Omental fat pad (tissue), 4 donors: ENCODE data around the gene MTHFD2L. TPM values are rescaled to one million over a fixed set of nuclear protein-coding genes. Genes with fewer than 3 reads are reported as not detected.

Experiments
- ATAC-seq: fragments of 150-250 bp; one replicate; pipeline ENCODE4 v1.9.1; 2016; ENCODE audit warnings: mild to moderate bottlenecking, moderate library complexity; ENCODE audit not compliant: low FRiP score
- DNase-seq: peaks from one replicate; pipeline ENCODE4 v3.0.0-alpha.2; 2019; ENCODE audit warnings: low spot score
- total RNA-seq, 4 donors: library from RNA; depleted of rRNA; stranded (reverse); fragments of >200 nt; gene quantifications; one replicate each; pipeline ENCODE4 v1.1.0, GENCODE V29; 2016
- TF ChIP-seq, protein P1 (sequence below), 3 donors: fragments of 450-650 bp; IDR thresholded peaks; one replicate each; pipeline ENCODE4 v1.5.1; 2016 to 2017; ENCODE audit warnings: antibody characterized with exemption in 3 of 3, mild to moderate bottlenecking in 3 of 3, moderate library complexity in 2 of 3

Gene MTHFD2L
- total RNA-seq, 4 donors from 2014 or later = 12.2 to 23.2 (median 18.4) TPM

DNA sequence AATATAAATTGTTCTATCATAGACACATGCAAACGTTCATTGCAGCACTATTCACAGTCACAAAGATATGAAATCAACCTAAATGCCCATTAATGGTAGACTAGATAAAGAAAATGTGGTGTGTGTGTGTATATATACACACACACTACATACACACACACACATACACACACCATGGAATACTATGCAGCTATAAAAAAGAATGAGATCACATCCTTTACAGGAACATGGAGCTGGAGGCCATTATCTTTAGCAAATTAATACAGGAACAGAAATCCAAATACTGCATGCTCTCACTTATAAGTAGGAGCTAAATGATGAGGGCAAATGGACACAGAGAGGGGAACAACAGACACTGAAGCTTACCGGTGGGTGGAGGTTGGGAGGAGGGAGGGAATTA, 65.2 kb downstream of the MTHFD2L start:
- TF ChIP-seq, protein P1, sequence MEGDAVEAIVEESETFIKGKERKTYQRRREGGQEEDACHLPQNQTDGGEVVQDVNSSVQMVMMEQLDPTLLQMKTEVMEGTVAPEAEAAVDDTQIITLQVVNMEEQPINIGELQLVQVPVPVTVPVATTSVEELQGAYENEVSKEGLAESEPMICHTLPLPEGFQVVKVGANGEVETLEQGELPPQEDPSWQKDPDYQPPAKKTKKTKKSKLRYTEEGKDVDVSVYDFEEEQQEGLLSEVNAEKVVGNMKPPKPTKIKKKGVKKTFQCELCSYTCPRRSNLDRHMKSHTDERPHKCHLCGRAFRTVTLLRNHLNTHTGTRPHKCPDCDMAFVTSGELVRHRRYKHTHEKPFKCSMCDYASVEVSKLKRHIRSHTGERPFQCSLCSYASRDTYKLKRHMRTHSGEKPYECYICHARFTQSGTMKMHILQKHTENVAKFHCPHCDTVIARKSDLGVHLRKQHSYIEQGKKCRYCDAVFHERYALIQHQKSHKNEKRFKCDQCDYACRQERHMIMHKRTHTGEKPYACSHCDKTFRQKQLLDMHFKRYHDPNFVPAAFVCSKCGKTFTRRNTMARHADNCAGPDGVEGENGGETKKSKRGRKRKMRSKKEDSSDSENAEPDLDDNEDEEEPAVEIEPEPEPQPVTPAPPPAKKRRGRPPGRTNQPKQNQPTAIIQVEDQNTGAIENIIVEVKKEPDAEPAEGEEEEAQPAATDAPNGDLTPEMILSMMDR (IDR thresholded peaks at IDR 0.05) = no peak
- ATAC-seq (no peak), DNase-seq (no peak)

- no peak for ATAC-seq
- DNase-seq = no peak
- TF ChIP-seq, protein P1 (IDR thresholded peaks at IDR 0.05) = no peak
Observed at GRCh38 chr4:74223801-74224200, 65.9 kb downstream of the MTHFD2L start.

DNA sequence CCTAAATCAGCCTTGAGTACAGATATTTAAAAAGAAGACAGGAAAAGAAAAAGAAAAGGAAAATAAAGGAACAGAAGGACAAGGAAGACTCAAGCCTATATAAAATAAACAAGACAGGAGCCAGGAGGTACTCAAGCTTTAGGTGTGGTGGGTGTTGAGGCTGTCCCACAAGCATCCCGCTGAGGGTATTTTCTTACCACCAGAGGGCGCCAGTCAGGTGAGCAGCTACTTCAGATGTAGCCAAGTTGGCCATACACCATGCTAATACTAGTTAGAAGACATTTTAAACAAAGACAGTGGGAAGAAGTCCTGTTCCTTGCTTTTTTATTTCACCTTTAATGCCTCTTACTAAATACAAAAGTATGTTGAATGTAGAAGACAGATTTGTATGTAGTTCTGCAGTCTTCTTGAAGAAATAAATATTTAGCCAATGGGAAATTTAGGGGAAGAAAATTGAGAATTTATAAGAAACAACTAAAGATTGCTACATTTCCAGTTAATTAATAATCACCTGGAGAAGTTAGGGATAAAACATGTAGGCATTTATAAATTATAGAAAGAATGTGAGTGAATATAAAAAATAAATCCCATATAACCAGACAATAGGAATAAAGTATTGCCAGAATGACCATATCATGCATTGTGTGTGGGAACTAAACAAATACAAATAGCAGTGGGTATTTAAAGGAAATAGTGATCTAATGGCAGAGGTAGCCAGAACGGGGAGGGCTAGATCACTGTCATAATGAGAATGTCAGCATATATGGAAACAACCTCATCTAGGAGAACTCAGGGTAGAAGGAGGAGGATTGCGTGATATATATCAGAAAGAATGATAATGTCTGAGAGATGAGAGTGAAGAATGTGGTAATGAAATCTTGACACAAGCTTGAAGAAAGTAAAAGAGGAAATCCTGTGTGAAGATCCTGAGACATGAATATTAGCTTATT, 71.0 kb downstream of the MTHFD2L start:
- ATAC-seq = no peak
- TF ChIP-seq, protein P1 (IDR thresholded peaks at IDR 0.05) = peak in 1 of 3 donors; percentile 34
- DNase-seq = peak; percentile 78

DNA sequence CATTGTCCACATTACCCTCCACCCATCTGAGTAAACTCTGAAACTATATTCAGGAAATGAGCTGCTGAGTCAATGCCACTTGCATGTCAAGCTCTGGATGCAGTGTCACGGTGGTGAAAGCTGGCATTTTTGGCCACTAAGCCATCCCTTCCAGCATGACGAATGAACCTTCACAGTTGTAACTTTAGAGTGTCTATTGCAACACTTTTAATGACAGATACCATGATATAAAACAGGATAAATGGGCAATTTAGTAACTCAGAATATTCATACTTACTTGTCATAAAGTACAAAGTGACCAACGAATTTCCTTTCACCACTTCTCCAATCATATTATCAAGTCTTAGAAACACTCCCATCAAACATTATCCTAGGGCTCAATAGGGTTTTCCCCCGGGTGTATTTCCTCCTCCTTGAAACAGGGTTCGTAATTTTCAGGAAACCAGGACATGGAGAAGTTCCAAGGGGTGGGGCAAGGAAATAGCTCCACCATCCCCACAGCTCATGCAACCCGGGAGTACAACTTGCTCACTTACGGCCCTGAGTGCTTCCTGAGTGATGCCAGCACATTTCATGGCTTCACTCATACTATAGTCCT, 73.1 kb downstream of the MTHFD2L start:
- TF ChIP-seq, protein P1 (IDR thresholded peaks at IDR 0.05) = no peak
- DNase-seq = no peak
- peak; percentile 88 for ATAC-seq

DNA sequence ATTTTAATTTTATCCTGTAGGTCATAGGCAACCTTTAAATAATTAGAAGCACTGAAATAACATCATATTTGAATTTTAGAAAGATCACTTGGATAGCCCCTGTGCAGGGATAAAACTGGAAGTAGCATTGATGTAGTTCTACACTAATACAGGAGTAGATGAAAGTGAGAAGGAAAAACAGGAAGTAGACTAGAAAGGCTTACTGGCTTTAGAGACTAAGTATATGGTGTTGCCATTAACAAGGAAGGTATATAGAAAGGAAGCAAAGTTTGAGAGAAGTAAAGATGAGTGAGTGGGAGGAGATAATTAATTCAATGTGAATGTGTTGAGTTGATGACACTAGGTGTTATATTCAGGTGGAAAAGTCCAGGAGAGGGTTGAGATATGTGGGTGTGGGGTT, 77.2 kb downstream of the MTHFD2L start:
- ATAC-seq (no peak), DNase-seq (no peak)
- TF ChIP-seq, protein P1 (IDR thresholded peaks at IDR 0.05) = no peak

DNA sequence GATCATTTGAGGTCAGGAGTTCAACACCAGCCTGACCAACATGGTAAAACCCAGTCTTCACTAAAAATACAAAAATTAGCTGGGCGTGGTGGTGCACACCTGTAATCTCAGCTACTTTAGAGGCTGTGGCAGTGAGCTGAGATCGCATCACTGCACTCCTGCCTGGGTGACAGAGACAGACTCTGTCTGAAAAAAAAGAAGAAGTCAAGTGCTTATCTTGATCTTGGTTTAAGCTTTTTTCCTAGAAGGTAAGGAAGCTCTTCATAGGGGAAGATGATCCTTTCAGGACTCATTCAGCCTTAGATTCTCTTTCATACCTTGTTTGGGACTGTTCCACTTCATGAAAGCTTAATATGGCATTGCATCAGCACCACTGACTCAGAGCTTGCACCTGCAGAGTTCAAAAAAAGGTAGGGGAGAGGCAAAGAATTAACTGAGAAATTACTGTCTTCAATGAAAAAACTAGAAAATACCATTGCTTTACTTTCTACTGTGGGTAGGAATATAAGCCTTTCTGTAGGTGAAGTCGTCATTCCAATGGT, 79.6 kb downstream of the MTHFD2L start:
- DNase-seq = no peak
- no peak for ATAC-seq
- TF ChIP-seq, protein P1 (IDR thresholded peaks at IDR 0.05) = no peak
